GM21576 (cell line): Measurements from ENCODE around the gene FBXO34.
A peak's percentile ranks its signal among the peaks of the same experiment; 100 is the strongest.
"Not testable (repeated sequence)": the region's sequence is repeated elsewhere in the genome, so short reads cannot be mapped to it uniquely, and the experiment has no call there.

ENCODE experiments used
- ATAC-seq: cut with Tn5 transposase; IDR thresholded peaks from one replicate; pipeline ENCODE4 v1.9.1; 2021; ENCODE audit warnings: mild to moderate bottlenecking, moderate library complexity; ENCODE audit not compliant: unreplicated experiment

The FBXO34 gene

GRCh38 chr14:55340482-55340881 lies 69.3 kb downstream of the FBXO34 start:
- ATAC-seq: no peak

GRCh38 chr14:55341781-55342180 lies 70.6 kb downstream of the FBXO34 start:
- ATAC-seq: no peak

GRCh38 chr14:55344582-55345163 lies 73.5 kb downstream of the FBXO34 start:
- ATAC-seq: not testable (repeated sequence)

- no peak for ATAC-seq
Observed at GRCh38 chr14:55347040-55347439, 75.8 kb downstream of the FBXO34 start.

- no peak for ATAC-seq
Observed at GRCh38 chr14:55347748-55348147, 76.5 kb downstream of the FBXO34 start.

GRCh38 chr14:55348766-55349453 lies 77.7 kb downstream of the FBXO34 start:
- ATAC-seq: peak; percentile 60

- ATAC-seq: no peak
Observed at GRCh38 chr14:55349565-55349964, 78.3 kb downstream of the FBXO34 start.

- no peak for ATAC-seq
Observed at GRCh38 chr14:55350461-55350860, 79.2 kb downstream of the FBXO34 start.

- no peak for ATAC-seq
Observed at GRCh38 chr14:55351111-55351510, 79.9 kb downstream of the FBXO34 start.

GRCh38 chr14:55352201-55352600 lies 81.0 kb downstream of the FBXO34 start:
- ATAC-seq: no peak

GRCh38 chr14:55353686-55354467 lies 82.7 kb downstream of the FBXO34 start:
- no peak for ATAC-seq

- ATAC-seq: peak; percentile 71
Observed at GRCh38 chr14:55354500-55354899, 83.3 kb downstream of the FBXO34 start.

- no peak for ATAC-seq
Observed at GRCh38 chr14:55355922-55356321, 84.7 kb downstream of the FBXO34 start.

- ATAC-seq: no peak
Observed at GRCh38 chr14:55356913-55357312, 85.7 kb downstream of the FBXO34 start.

GRCh38 chr14:55359307-55359706 lies 88.1 kb downstream of the FBXO34 start:
- no peak for ATAC-seq

- no peak for ATAC-seq
Observed at GRCh38 chr14:55361190-55361589, 90.0 kb downstream of the FBXO34 start.

- ATAC-seq: no peak
Observed at GRCh38 chr14:55366271-55366670, 95.0 kb downstream of the FBXO34 start.

- no peak for ATAC-seq
Observed at GRCh38 chr14:55370883-55371455, 99.7 kb downstream of the FBXO34 start.

GRCh38 chr14:55372423-55372822 lies 101.2 kb downstream of the FBXO34 start:
- no peak for ATAC-seq

- ATAC-seq: no peak
Observed at GRCh38 chr14:55372825-55373224, 101.6 kb downstream of the FBXO34 start.
